Activated CD8-positive, alpha-beta memory T cell treated with anti-CD3 and anti-CD28 coated beads for 36 hours (primary cell): ENCODE data around the gene OSBPL10. TPM values are rescaled to one million over a fixed set of nuclear protein-coding genes. Genes with fewer than 3 reads are reported as not detected.

Experiments
- CTCF ChIA-PET: fragments of 350-600 bp; sonication (Branson Sonifier 250); formaldehyde crosslinking; loops from one replicate; lab custom pipeline; 2021; ENCODE audit warnings: antibody characterized with exemption; lab: Charles Lee
- POLR2A ChIA-PET: fragments of 350-600 bp; sonication (Branson Sonifier 250); formaldehyde crosslinking; loops from one replicate; lab custom pipeline; 2021; ENCODE audit warnings: antibody characterized with exemption; lab: Charles Lee
- total RNA-seq, 2 experiments: library from RNA; stranded (reverse); gene quantifications; one replicate each; pipeline ENCODE4 v1.2.3, GENCODE V29; 2021

OSBPL10 gene
- total RNA-seq, 2 experiments from 2014 or later: 3.4 to 3.6 TPM

DNA sequence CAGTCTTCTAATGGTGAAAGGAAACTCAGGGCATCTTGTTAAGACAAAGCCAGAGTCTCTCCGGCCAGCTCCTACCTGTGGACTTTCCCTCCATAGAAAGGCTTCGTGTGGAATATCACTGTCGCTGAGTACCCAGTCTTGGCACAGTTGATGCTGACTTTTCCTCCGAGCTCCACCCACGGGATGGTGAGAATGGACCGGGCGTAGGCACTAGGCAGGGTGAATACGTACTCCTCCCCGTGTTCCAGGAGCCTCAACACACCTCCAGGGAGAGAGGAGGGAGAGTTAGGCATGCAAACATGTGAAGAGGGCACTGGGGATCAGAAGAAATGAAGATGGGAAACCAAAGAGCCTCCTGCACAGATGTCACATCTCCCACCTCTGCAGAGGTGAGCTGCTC, 310.3 kb downstream of the OSBPL10 start:
- CTCF ChIA-PET: interaction anchor here (1.0 kb wide), 1 partner anchor 125 kb away, joined by 3 read pairs; no protein-coding TSS in a partner anchor
- POLR2A ChIA-PET: no interaction called here

DNA sequence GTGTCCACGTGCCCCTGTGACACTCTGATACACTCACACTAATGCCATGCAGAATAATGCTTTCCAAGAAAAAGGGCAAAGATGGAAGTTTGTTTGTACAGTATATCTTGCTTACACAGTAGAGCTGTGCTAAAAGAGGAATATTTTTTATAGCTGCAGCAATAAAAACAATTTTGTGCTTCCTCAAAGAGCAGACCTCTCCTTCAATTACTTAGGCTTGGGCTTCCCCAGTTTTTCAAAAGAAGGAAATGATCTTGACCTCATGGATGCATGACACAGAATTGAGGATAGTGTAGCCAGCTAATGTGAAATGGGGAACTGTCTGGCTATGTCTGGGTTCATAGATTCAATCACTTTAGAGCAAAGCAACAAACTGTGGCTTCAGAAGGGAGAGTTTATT, 310.9 kb downstream of the OSBPL10 start:
- CTCF ChIA-PET: interaction anchor here (1.0 kb wide), 1 partner anchor 124 kb away, joined by 3 read pairs; no protein-coding TSS in a partner anchor
- POLR2A ChIA-PET: no interaction called here

DNA sequence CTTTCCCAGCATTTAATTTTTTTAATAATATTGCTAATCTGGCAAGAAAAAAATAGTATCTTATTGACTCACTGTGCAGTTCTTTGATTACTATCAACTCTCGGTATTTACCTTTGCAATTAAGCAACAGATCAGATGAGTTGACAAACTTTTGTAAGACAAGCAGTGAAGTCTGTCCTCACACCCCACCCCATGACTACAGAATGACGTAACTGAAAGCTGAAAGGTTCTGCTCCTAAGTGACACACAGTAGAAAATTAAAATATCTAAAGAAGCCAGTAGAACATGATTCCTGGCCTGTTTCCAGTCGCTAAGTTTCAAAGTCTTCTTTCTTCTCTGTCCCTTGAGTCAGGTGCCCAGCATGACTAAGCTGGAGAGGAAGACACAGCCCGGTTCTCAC, 312.8 kb downstream of the OSBPL10 start:
- POLR2A ChIA-PET: no interaction called here
- CTCF ChIA-PET: no interaction called here

DNA sequence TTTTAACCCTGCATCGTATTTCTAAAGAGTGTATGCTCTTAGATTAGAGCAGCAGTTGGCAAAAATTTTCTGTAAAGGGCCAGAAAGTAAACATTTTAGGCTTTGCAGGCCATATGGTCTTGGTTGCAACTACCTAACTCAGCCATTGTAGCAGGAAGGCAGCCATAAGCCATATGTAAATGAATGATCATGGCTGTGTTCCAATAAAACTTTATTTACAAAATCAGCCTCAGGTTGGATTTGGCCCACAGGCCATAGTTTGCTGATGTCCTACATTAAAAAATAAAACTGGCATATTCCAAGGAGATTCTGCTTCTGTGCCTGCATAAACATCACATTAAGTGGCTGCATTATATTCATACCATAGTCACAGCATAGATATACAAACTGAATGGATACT, 313.5 kb downstream of the OSBPL10 start:
- ChIA-PET POLR2A (no interaction called here), CTCF (no interaction called here)

DNA sequence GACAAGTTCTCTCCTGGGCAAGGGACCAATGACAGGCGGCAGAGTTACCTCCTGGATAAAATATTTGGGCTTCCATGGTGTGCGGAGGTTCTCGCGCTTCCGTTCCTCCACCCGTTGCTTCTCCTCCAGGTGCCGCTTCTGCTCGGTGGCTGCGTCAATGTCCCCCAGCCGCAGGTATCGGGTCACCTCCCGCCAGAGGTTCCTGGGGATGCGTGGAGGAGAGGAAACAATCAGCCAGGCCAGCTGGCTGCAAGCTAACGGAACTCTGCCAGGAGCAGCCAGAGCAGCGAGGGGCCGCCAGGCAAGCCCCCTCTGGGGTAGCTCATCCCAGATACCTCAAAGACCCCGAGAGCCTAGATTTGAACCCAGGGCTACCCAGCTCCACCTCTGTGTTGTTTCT, 317.0 kb downstream of the OSBPL10 start:
- ChIA-PET CTCF (no interaction called here), POLR2A (no interaction called here)

DNA sequence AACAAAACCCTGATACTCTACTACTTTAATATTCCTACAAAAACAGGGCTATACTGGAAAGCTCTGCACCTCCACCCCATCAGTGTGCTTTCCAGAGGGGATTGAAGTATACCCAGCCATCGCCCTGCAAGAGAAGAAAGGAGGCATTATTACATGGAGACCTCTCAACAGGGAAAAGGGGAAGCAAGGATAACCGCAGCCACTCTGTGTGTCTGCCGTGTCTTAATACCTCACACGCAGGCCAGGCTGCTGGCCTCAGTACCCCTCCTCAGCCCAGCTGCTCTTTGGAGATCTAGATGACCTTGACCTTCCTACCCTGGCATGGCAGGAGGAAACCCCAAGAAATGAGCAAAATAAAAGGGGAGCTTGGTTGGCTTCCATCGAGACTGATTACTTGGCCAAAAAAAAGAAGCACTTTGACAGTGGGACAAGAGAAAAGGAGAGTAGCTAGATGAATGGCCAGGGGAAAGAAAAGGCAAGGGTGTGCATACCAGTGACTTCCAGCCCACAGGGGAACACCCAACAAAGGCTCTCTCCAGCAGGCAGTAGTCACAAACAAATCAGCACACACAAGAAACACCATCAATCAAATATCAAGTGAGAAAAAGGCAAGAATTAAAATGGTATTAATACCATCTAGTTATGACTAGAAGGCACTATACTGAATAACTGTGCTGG, 318.9 kb downstream of the OSBPL10 start:
- CTCF ChIA-PET: no interaction called here
- POLR2A ChIA-PET: no interaction called here

DNA sequence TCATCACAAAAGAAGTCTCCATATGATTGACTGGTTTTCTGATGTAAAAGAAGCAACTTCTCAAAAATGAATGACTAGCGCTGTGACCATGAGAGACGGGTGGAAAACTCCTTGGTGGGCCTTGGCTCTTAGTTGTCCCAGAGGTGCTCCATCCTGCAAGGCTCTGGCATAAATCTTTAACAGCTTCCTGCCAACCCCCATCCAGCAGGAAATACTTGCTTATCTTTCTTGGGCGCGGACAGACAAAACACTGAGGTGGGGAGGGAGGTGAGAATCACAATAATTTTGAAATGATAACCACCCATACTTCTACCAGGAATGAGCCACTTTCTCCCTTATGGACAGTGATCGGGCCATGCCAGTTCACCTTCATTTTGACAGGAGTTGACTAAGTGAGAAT, 319.8 kb downstream of the OSBPL10 start:
- ChIA-PET POLR2A (no interaction called here), CTCF (no interaction called here)

DNA sequence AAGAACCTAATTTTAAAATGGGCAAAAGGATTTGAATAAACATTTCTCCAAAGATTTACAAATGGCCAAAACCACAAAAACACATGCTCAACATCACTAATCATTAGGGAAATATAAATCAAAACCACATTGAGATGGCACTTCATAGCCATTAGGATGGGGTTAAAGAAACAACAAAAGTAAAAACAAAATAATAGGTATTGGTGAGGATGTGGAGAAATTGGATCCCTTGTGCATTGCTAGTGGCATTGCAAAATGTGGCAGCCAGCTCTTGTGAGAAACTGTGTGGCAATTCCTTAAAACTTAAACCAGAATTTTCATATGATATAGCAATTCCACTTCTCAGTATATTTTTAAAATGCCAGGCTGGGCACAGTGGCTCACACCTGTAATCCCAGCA, 321.8 kb downstream of the OSBPL10 start:
- ChIA-PET CTCF (no interaction called here), POLR2A (no interaction called here)

DNA sequence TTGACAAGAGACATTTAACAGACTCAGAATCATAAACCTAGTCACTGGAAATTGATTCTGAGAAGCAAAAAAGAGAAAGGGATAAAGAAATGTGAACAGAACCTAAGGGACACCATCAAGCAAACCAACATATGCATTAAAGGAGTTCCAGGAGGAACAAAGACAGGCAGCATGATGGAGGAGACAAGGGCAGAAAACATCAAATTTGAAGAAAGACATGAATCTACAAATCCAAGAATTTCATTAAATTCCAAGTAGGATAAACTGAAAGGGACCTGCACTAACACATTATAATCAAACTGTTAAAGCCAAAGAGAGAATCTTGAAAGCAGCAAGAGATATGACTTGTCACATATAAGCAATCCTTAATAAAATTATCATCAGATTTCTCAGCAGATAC, 326.1 kb downstream of the OSBPL10 start:
- ChIA-PET POLR2A (no interaction called here), CTCF (no interaction called here)

DNA sequence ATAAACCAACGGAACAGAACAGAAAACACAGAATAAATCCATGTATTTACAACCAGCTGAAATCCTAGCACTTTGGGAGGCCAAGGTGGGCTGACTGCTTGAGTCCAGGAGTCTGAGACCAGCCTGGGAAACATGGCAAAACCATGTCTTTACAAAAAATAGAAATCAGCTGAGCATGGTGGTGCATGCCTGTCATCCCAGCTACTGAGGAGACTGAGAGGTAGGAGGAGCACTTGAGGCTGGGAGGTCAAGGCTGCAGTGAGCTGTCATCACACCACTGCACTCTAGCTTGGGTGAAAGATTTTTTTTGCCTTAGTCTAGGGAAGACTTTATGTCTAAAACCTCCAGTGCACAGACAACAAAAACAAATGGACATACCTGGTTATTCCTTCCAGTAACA, 327.6 kb downstream of the OSBPL10 start:
- CTCF ChIA-PET: no interaction called here
- POLR2A ChIA-PET: no interaction called here

DNA sequence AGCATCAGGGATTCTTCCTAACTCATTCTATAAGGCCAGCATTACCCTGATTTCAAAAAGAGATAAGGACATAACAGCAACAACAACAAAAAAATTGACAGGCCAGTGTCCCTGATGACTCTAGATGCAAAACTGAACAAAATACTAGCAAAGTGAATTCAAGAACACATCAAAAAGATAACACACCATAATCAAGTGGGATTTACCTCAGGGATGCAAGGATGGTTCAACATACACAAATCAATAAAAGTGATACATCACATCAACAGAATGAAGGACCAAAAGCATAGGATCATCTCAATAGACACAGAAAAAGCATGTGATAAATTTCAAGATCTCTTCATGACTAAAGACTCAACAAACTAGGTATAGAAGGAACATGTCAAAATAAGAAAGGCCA, 328.8 kb downstream of the OSBPL10 start:
- CTCF ChIA-PET: no interaction called here
- POLR2A ChIA-PET: no interaction called here

DNA sequence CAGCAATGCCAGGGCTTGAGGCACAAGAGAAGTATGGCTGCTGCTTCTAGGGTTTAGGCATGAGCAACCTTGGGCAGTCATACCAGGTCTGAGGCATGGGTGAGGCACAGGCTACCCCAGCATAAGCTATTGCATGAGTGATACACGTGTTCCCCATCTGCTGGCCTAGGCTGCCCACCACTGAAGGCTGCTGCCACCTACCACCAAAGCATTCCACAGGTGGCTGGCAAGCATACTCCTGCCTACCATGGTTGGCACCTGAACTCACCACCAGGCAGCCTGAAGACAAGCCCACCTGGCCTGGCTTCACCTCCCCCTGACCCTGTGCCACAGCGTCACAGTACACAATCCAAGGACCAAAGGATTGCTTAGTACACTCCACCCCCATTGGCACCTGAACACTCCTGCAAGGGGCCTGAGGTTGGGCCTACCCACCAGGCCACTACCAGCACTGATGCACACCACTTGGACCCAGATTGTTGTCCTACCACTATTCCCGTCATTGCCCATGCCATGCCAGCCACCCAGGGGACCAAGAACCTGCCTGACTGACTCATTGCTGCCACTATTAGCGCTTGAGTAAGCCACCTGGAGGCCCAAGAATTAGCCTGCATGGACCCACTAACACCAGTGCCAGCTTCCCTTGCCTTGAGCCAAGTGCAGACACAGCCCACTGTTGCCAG, 332.6 kb downstream of the OSBPL10 start:
- CTCF ChIA-PET: no interaction called here
- POLR2A ChIA-PET: no interaction called here

DNA sequence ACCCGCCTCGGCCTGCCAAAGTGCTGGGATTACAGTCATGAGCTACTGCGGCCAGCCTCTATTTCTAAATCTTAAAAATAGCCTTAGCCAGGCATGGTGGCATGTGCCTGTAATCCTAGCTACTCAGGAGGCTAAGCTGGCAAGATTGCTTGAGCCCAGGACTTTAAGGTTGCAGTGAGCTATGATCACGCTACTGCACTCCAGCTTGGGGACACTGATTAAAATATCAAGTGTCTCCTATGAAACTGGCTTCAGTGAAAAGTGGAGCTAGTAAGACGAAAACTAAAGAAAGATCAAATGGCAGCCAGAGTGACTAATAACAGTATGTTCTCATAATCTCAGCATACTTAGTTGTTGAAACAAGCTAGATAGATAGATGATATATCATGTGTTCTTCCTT, 335.8 kb downstream of the OSBPL10 start:
- POLR2A ChIA-PET: no interaction called here

DNA sequence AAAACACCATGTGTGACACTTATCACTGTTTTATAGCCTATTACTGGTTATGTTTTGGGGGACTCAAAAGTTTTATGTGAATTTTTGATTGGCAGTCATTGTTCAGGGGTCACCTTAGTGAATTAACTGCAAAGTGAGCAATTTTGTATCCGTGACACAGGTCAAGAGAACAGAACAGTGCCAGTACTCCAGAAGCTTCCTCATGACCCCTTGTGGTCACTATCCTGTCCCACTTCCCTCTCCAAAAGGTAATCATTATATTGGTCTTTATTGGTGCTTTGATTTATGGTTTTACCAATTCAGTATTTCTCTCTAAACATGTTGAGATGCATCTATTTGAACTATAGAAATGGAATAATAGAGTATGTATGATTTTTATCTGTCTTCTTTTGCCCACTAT, 341.2 kb downstream of the OSBPL10 start:
- ChIA-PET POLR2A (no interaction called here), CTCF (no interaction called here)

More for the DNA sequence above, 335.8 kb downstream of the OSBPL10 start:
- CTCF ChIA-PET: no interaction called here

DNA sequence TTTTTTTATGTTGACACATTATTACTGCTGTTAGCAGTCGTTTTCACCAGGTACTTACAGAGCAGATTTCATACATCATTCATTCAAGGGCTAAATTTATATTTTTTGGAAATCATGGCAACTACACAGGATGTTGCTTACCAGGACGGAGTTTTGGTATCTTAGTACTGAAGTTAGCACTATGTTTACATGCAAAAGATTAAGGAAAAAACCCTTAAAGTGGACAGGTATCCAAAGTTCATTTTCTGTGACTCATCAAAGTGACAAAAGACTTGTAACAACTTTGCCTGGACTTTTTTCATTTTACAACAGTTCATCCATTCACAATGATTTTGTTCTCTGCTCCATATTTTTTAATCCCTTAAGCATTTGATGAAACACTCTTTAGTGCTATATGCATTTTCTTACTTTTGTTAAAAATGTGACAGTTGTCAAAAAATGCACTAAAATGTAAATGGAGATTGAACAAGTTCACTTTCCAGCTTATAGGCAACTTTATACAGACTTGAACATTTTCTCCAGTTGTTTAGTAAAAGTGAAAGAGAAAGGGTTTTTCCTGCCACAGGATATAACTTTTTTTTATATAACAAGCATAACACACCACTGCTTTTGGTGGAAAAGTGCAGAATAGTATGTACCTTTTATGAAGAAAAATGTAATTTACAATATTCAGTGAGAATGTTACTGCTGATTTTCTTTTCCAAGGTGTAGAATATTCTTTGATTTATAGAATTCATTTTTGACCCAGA, 344.2 kb downstream of the OSBPL10 start:
- CTCF ChIA-PET: no interaction called here
- POLR2A ChIA-PET: no interaction called here

DNA sequence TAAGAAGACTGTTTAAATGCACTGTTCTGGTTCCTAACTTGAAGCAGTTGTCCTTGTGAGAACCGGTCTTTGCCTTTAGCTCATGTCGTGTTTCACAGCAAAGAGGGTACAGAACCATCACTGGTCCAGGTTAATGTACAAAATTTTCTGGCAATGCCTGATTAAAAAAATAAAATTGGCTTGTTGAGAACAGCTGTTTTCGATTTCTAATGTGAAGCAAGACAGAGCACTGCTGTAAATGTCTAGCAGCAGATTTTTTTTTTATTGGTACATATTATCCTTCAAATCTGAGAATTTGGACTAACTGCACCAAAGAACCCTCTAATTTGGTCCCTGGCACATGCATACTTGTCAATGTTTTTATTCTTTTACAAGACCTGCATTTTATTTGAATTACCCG, 345.0 kb downstream of the OSBPL10 start:
- ChIA-PET CTCF (no interaction called here), POLR2A (no interaction called here)

DNA sequence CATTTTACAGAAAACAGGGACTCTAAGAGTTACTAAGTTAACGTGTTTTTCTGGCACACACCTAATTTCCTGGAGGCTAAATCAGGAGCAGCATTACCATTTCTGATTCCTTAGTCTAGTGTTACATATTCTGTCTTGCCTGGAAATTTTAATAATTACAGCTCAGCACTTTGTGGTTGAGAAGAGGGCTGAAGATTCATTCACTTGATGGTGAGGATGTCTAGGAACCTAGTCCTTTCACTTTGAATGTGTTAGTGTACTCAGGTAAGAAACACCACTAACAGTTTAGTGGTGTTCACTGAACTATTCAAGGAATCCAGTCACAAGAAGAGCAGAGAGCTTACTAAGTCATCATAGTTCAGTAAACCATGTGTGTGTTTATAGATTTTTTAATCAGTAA, 345.5 kb downstream of the OSBPL10 start:
- ChIA-PET POLR2A (no interaction called here), CTCF (no interaction called here)

DNA sequence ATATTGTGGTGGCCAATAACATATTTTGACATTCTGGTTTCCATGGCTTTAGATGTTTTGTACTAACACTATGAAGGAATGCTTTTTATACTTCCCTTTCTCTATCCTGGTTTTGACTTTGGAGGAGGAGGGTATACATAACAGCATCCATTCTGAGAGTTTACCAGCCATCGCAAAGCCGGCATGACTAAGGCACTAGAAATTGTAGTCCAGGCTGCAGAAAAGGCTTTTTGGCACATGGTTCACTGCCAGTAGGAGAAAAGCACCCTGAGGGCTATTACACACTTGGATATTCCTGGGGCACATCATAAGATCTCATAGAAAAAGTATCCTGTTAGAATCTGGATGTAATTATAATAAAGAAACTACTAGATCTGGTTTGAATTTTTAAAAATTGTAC, 346.6 kb downstream of the OSBPL10 start:
- CTCF ChIA-PET: no interaction called here
- POLR2A ChIA-PET: no interaction called here

DNA sequence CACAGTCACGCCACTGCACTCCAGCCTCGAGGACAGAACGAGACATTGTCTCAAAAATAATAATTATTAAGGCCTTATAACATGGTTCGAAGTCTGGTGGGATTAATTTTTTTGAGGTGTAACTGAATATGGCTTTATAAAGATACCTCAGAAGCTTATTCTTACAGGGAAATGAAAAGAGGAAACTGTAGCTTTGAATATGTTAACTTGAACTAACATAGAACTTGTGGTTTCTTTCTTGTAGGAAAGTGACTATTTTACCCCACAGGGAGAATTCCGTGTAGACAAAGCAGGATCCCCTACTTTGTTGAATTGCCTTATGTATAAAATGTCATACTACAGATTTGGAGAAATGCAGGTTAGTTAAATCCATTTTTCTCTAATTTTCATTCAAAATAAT, 352.0 kb downstream of the OSBPL10 start:
- ChIA-PET POLR2A (no interaction called here), CTCF (no interaction called here)

DNA sequence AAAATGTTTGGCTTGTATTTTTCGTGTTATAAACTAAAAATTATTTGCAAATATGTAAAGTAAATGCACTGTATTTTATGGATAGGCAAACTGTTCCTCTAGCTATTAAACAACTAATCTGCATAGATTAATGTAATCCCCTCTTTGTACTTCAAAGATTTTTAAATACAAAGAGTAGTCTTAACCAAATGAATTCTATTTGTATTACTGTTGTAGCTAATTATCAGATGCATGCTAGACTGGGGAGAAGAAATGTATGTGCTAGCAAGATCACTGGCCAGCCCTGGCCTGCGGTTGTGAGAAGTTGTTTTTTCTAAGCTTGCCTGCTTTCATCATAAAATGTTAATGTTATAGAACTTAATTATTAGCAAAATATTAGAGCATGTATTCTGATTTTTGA, 355.7 kb downstream of the OSBPL10 start:
- ChIA-PET CTCF (no interaction called here), POLR2A (no interaction called here)
